ENCODE data around the gene TUBAL3. TPM values are rescaled to one million over a fixed set of nuclear protein-coding genes. Genes with fewer than 3 reads are reported as not detected.

TUBAL3 gene
- total RNA-seq, 5 donors from 2014 or later (not counting 1 experiment from before 2014, with no cell fraction given), result not detected

GRCh38 chr10:5448333-5449001 lies 43.8 kb upstream of the TUBAL3 start:
- Histone ChIP-seq H3K4me3 (ENCODE audit: control insufficient read depth in 1 of 2, extremely low read depth in 1 of 2, low read length in 1 of 2) (no peak overlapping the region), H3K27ac (ENCODE audit: low read length) (no peak overlapping the region), H3K36me3 (ENCODE audit: control insufficient read depth in 2 of 2, extremely low read depth in 1 of 2, insufficient read depth in 1 of 2, low read length in 1 of 2) (peaks cover 0 to 3% of the 10 kb centered on the region in 2 donors), H3K9me3 (no peaks in the 10 kb centered on the region), H3K27me3 (replicated peaks in 1 of 2; ENCODE audit: control insufficient read depth in 2 of 2, extremely low read depth in 1 of 2, insufficient read depth in 2 of 2, low read length in 1 of 2) (no peaks in the 10 kb centered on the region), H3K4me1 (ENCODE audit: control insufficient read depth in 1 of 2, extremely low read depth in 1 of 2, insufficient read depth in 2 of 2, low read length in 2 of 2) (peaks cover 6 to 28% of the 10 kb centered on the region in 2 experiments)
- Mint-ChIP-seq H3K9me3 (no peaks in the 10 kb centered on the region), H3K27ac (peak overlapping the region in 1 of 2 donors; percentile 56), H3K36me3 (peaks cover 8% of the 10 kb centered on the region), H3K4me3 (peak overlapping the region in 2 of 3 donors; percentile 7 to 84), H3K27me3 (no peaks in the 10 kb centered on the region), H3K4me1 (peaks cover 31 to 41% (median 38%) of the 10 kb centered on the region in 3 donors)
- ATAC-seq (replicated peaks in 1 of 4) (no peak), DNase-seq (no peak)
- WGBS (ENCODE audit: insufficient coverage), result no CpG with 5 or more reads among the region's 4 CpGs
- POLR2A ChIA-PET, result no interaction called here
- CTCF ChIA-PET, result interaction anchor here (0.5 to 8.8 kb wide), 5 partner anchors 11 to 598 kb away, joined by 3 to 77 read pairs (median 4); no protein-coding TSS in a partner anchor

- no peaks in the 10 kb centered on the region for H3K9me3 Mint-ChIP-seq
- Histone ChIP-seq H3K27me3 (replicated peaks in 1 of 2; ENCODE audit: control insufficient read depth in 2 of 2, extremely low read depth in 1 of 2, insufficient read depth in 2 of 2, low read length in 1 of 2) (no peaks in the 10 kb centered on the region), H3K9me3 (no peaks in the 10 kb centered on the region), H3K4me1 (ENCODE audit: control insufficient read depth in 1 of 2, extremely low read depth in 1 of 2, insufficient read depth in 2 of 2, low read length in 2 of 2) (peaks cover 6 to 28% of the 10 kb centered on the region in 2 experiments), H3K36me3 (ENCODE audit: control insufficient read depth in 2 of 2, extremely low read depth in 1 of 2, insufficient read depth in 1 of 2, low read length in 1 of 2) (peaks cover 0 to 3% of the 10 kb centered on the region in 2 donors), H3K27ac (ENCODE audit: low read length) (peak overlapping the region; percentile 11), H3K4me3 (ENCODE audit: control insufficient read depth in 1 of 2, extremely low read depth in 1 of 2, low read length in 1 of 2) (peak overlapping the region in 1 of 2 donors; percentile 20)
- no CpG with 5 or more reads among the region's 5 CpGs for WGBS (ENCODE audit: insufficient coverage)
- peak overlapping the region; percentile 21 to 50 for H3K27ac Mint-ChIP-seq
- peaks cover 4% of the 10 kb centered on the region for H3K36me3 Mint-ChIP-seq
- POLR2A ChIA-PET, result no interaction called here
- peak overlapping the region; percentile 82 to 84 (median 84) for H3K4me3 Mint-ChIP-seq
- CTCF ChIA-PET, result interaction anchor here (0.6 to 8.8 kb wide), 7 partner anchors 11 to 704 kb away, joined by 3 to 77 read pairs (median 5); no protein-coding TSS in a partner anchor
- peaks cover 34 to 41% (median 38%) of the 10 kb centered on the region in 3 donors for H3K4me1 Mint-ChIP-seq
- H3K27me3 Mint-ChIP-seq, result no peaks in the 10 kb centered on the region
- DNase-seq (peak in 4 of 35 experiments; percentile 3 to 61 (median 9)), ATAC-seq (replicated peaks in 1 of 4) (peak; percentile 55 to 76 (median 71))
Observed at GRCh38 chr10:5447611-5448071, 43.0 kb upstream of the TUBAL3 start.

- Histone ChIP-seq H3K27ac (ENCODE audit: low read length) (no peak overlapping the region), H3K27me3 (replicated peaks in 1 of 2; ENCODE audit: control insufficient read depth in 2 of 2, extremely low read depth in 1 of 2, insufficient read depth in 2 of 2, low read length in 1 of 2) (no peaks in the 10 kb centered on the region), H3K9me3 (no peaks in the 10 kb centered on the region), H3K4me1 (ENCODE audit: control insufficient read depth in 1 of 2, extremely low read depth in 1 of 2, insufficient read depth in 2 of 2, low read length in 2 of 2) (peaks cover 6 to 28% of the 10 kb centered on the region in 2 experiments), H3K36me3 (ENCODE audit: control insufficient read depth in 2 of 2, extremely low read depth in 1 of 2, insufficient read depth in 1 of 2, low read length in 1 of 2) (no peaks in the 10 kb centered on the region), H3K4me3 (ENCODE audit: control insufficient read depth in 1 of 2, extremely low read depth in 1 of 2, low read length in 1 of 2) (peak overlapping the region; percentile 54 to 75)
- peaks cover 4% of the 10 kb centered on the region for H3K36me3 Mint-ChIP-seq
- H3K27ac Mint-ChIP-seq, result peak overlapping the region; percentile 21 to 71
- WGBS (ENCODE audit: insufficient coverage), result no CpG with 5 or more reads among the region's 3 CpGs
- no peaks in the 10 kb centered on the region for H3K9me3 Mint-ChIP-seq
- H3K27me3 Mint-ChIP-seq, result no peaks in the 10 kb centered on the region
- ChIA-PET CTCF (interaction anchor here (0.6 to 8.8 kb wide), 6 partner anchors 10 to 551 kb away, joined by 3 to 77 read pairs (median 4); no protein-coding TSS in a partner anchor), POLR2A (no interaction called here)
- peak in 1 of 4 experiments; percentile 4 for ATAC-seq (replicated peaks in 1 of 4)
- DNase-seq, result peak in 1 of 35 experiments; percentile 15
- peak overlapping the region; percentile 82 to 84 (median 84) for H3K4me3 Mint-ChIP-seq
- H3K4me1 Mint-ChIP-seq, result peaks cover 37 to 41% (median 39%) of the 10 kb centered on the region in 3 donors
Observed at GRCh38 chr10:5447056-5447455, 42.4 kb upstream of the TUBAL3 start.

- Mint-ChIP-seq H3K4me3 (peak overlapping the region; percentile 82 to 84 (median 84)), H3K9me3 (no peaks in the 10 kb centered on the region), H3K4me1 (peaks cover 37 to 41% (median 39%) of the 10 kb centered on the region in 3 donors), H3K27me3 (no peaks in the 10 kb centered on the region), H3K27ac (peak overlapping the region; percentile 80 to 81), H3K36me3 (peaks cover under 1% of the 10 kb centered on the region)
- H3K27me3 ChIP-seq (replicated peaks in 1 of 2; ENCODE audit: control insufficient read depth in 2 of 2, extremely low read depth in 1 of 2, insufficient read depth in 2 of 2, low read length in 1 of 2), result no peaks in the 10 kb centered on the region
- peak overlapping the region; percentile 36 for H3K27ac ChIP-seq (ENCODE audit: low read length)
- peaks cover 6 to 28% of the 10 kb centered on the region in 2 experiments for H3K4me1 ChIP-seq (ENCODE audit: control insufficient read depth in 1 of 2, extremely low read depth in 1 of 2, insufficient read depth in 2 of 2, low read length in 2 of 2)
- ChIA-PET POLR2A (interaction anchor here in 1 of 2 donors (0.5 kb wide), 2 partner anchors 157 to 196 kb away, joined by 5 to 7 read pairs; no protein-coding TSS in a partner anchor), CTCF (interaction anchor here in 1 of 2 donors (1.0 to 8.8 kb wide), 3 partner anchors 12 to 176 kb away, joined by 3 to 77 read pairs (median 4); no protein-coding TSS in a partner anchor)
- peak overlapping the region; percentile 54 to 75 for H3K4me3 ChIP-seq (ENCODE audit: control insufficient read depth in 1 of 2, extremely low read depth in 1 of 2, low read length in 1 of 2)
- DNase-seq (peak; percentile 57 to 90 (median 77)), ATAC-seq (replicated peaks in 1 of 4) (peak; percentile 85 to 94 (median 88))
- no peaks in the 10 kb centered on the region for H3K36me3 ChIP-seq (ENCODE audit: control insufficient read depth in 2 of 2, extremely low read depth in 1 of 2, insufficient read depth in 1 of 2, low read length in 1 of 2)
- no peaks in the 10 kb centered on the region for H3K9me3 ChIP-seq
- 25% methylated on average over 13 of the region's 23 CpGs for WGBS (ENCODE audit: insufficient coverage)
Observed at GRCh38 chr10:5446390-5446926, 41.8 kb upstream of the TUBAL3 start.

GRCh38 chr10:5445006-5445405 lies 40.4 kb upstream of the TUBAL3 start:
- ChIA-PET CTCF (interaction anchor here (0.6 to 8.8 kb wide), 6 partner anchors 17 to 630 kb away, joined by 3 to 77 read pairs (median 4); no protein-coding TSS in a partner anchor), POLR2A (no interaction called here)
- no peak overlapping the region for H3K4me3 Mint-ChIP-seq
- Histone ChIP-seq H3K36me3 (ENCODE audit: control insufficient read depth in 2 of 2, extremely low read depth in 1 of 2, insufficient read depth in 1 of 2, low read length in 1 of 2) (no peaks in the 10 kb centered on the region), H3K27ac (ENCODE audit: low read length) (no peak overlapping the region), H3K4me3 (ENCODE audit: control insufficient read depth in 1 of 2, extremely low read depth in 1 of 2, low read length in 1 of 2) (no peak overlapping the region), H3K4me1 (ENCODE audit: control insufficient read depth in 1 of 2, extremely low read depth in 1 of 2, insufficient read depth in 2 of 2, low read length in 2 of 2) (peaks cover 6 to 28% of the 10 kb centered on the region in 2 experiments), H3K9me3 (no peaks in the 10 kb centered on the region), H3K27me3 (replicated peaks in 1 of 2; ENCODE audit: control insufficient read depth in 2 of 2, extremely low read depth in 1 of 2, insufficient read depth in 2 of 2, low read length in 1 of 2) (no peaks in the 10 kb centered on the region)
- DNase-seq, result no peak
- peaks cover 37 to 41% (median 39%) of the 10 kb centered on the region in 3 donors for H3K4me1 Mint-ChIP-seq
- no peaks in the 10 kb centered on the region for H3K27me3 Mint-ChIP-seq
- H3K36me3 Mint-ChIP-seq, result no peaks in the 10 kb centered on the region
- 98% methylated on average over 5 of the region's 5 CpGs for WGBS (ENCODE audit: insufficient coverage)
- no peak for ATAC-seq (replicated peaks in 1 of 4)
- no peak overlapping the region for H3K27ac Mint-ChIP-seq
- H3K9me3 Mint-ChIP-seq, result no peaks in the 10 kb centered on the region

GRCh38 chr10:5443429-5443828 lies 38.8 kb upstream of the TUBAL3 start:
- POLR2A ChIA-PET, result interaction anchor here in 1 of 2 donors (0.5 to 1.1 kb wide), 2 partner anchors 153 to 179 kb away, joined by 3 to 6 read pairs; no protein-coding TSS in a partner anchor
- CTCF ChIA-PET, result interaction anchor here (0.9 to 8.8 kb wide), 9 partner anchors 8 to 187 kb away, joined by 3 to 77 read pairs (median 4); no protein-coding TSS in a partner anchor
- Mint-ChIP-seq H3K4me3 (no peak overlapping the region), H3K4me1 (peaks cover 27 to 30% (median 28%) of the 10 kb centered on the region in 3 donors), H3K27ac (no peak overlapping the region), H3K27me3 (no peaks in the 10 kb centered on the region), H3K9me3 (no peaks in the 10 kb centered on the region), H3K36me3 (no peaks in the 10 kb centered on the region)
- Histone ChIP-seq H3K27me3 (replicated peaks in 1 of 2; ENCODE audit: control insufficient read depth in 2 of 2, extremely low read depth in 1 of 2, insufficient read depth in 2 of 2, low read length in 1 of 2) (no peaks in the 10 kb centered on the region), H3K4me1 (ENCODE audit: control insufficient read depth in 1 of 2, extremely low read depth in 1 of 2, insufficient read depth in 2 of 2, low read length in 2 of 2) (peaks cover 6 to 21% of the 10 kb centered on the region in 2 experiments), H3K4me3 (ENCODE audit: control insufficient read depth in 1 of 2, extremely low read depth in 1 of 2, low read length in 1 of 2) (no peak overlapping the region), H3K9me3 (no peaks in the 10 kb centered on the region), H3K27ac (ENCODE audit: low read length) (no peak overlapping the region), H3K36me3 (ENCODE audit: control insufficient read depth in 2 of 2, extremely low read depth in 1 of 2, insufficient read depth in 1 of 2, low read length in 1 of 2) (no peaks in the 10 kb centered on the region)
- ATAC-seq (replicated peaks in 1 of 4), result no peak
- no CpG with 5 or more reads among the region's 1 CpG for WGBS (ENCODE audit: insufficient coverage)
- no peak for DNase-seq

Data from T-cell (primary cell).